ENCODE measurements around the gene FXYD5. TPM values are rescaled to one million over a fixed set of nuclear protein-coding genes. Genes with fewer than 3 reads are reported as not detected.
A peak's percentile ranks its signal among the peaks of the same experiment; 100 is the strongest.

Gene FXYD5
- 10 to 100 TPM; 52.4 to 56.7 (median 56.2) TPM for total RNA-seq

- DNase-seq (ENCODE audit: low spot score in 2 of 2), result peak in 1 of 2 donors; percentile 72
- intact Hi-C loops (cut with DNase I; ENCODE audit: low total_unique reads), result loop anchor here (10.0 kb wide), 1 partner anchor 110 kb away; the partner anchor contains the start of gene USF2
- no peaks in the 10 kb centered on the region for H3K36me3 ChIP-seq
Observed at GRCh38 chr19:35154525-35155406, at the start of gene FXYD5. Gene FXYD5, plus strand, starts transcription at chr19:35154735. Its CDS starts 816 bp downstream, at chr19:35155551.

GRCh38 chr19:35105047-35105410 is 49.5 kb upstream of the FXYD5 start:
- Histone ChIP-seq H3K27me3 (no peaks in the 10 kb centered on the region), H3K36me3 (no peaks in the 10 kb centered on the region), H3K4me1 (peaks cover 2 to 13% of the 10 kb centered on the region in 2 donors), H3K4me3 (no peak overlapping the region), H3K27ac (no peak overlapping the region), H3K9me3 (no peaks in the 10 kb centered on the region)
- no peak for DNase-seq (ENCODE audit: low spot score in 2 of 2)
- intact Hi-C loops (cut with DNase I; ENCODE audit: low total_unique reads), result no loop called here
- TF ChIP-seq POLR2AphosphoS5 (IDR thresholded peaks at IDR 0.05) (no peak), CTCF (IDR thresholded peaks at IDR 0.05) (no peak), POLR2A (IDR thresholded peaks at IDR 0.05) (no peak)

More at GRCh38 chr19:35154525-35155406, at the start of gene FXYD5:
- peak within 1 kb of the TSS; percentile 77 to 85 for H3K27ac ChIP-seq
- H3K4me3 ChIP-seq, result peak within 1 kb of the TSS; percentile 69 to 82 (median 75)
- no peaks in the 10 kb centered on the region for H3K27me3 ChIP-seq
- TF ChIP-seq CTCF (IDR thresholded peaks at IDR 0.05) (peak in 1 of 3 donors; percentile 24), POLR2AphosphoS5 (IDR thresholded peaks at IDR 0.05) (peak in 2 of 3 donors; percentile 11 to 19), POLR2A (IDR thresholded peaks at IDR 0.05) (no peak)
- H3K4me1 ChIP-seq, result no peaks in the 10 kb centered on the region
- H3K9me3 ChIP-seq, result no peaks in the 10 kb centered on the region

DNA sequence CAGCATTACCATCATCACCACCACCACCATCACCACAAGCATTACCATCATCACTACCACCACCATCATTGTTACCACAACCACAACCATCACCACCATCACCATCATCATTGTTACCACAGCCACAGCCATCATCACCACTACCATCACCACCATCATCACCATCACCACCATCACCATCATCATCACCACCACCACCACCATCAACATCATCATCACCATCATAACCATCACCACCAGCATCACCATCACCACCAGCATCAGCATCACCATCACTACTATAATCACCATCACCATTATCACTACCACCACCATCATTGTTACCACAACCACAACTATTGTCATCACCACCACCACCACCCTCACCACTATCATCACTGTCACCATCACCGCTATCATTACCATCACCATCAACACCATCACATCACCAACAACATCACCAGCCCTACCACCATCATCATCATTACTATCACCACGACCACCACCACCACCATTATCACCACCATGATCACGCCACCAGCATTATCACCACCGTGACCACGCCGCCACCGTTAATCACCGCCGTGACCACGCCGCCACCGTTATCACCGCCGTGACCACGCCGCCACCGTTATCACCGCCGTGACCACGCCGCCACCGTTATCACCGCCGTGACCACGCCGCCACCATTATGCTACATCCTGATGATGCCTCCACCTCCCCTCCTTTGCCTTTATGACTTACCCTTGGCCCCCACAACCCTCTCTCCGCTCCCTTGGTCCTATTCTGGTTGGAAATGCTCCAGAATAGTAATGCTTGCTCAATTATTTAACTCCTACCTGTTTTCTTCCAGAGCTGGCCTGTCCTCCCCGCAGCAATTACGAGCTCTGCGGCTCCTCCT is 48.9 kb upstream of the FXYD5 start:
- TF ChIP-seq POLR2A (IDR thresholded peaks at IDR 0.05) (no peak), POLR2AphosphoS5 (IDR thresholded peaks at IDR 0.05) (no peak), CTCF (IDR thresholded peaks at IDR 0.05) (no peak)
- H3K4me3 ChIP-seq, result no peak overlapping the region
- H3K27me3 ChIP-seq, result no peaks in the 10 kb centered on the region
- peak overlapping the region; percentile 84 to 90 for H3K27ac ChIP-seq
- peaks cover 2 to 15% of the 10 kb centered on the region in 2 donors for H3K4me1 ChIP-seq
- H3K9me3 ChIP-seq, result no peaks in the 10 kb centered on the region
- intact Hi-C loops (cut with DNase I; ENCODE audit: low total_unique reads), result no loop called here
- H3K36me3 ChIP-seq, result no peaks in the 10 kb centered on the region
- DNase-seq (ENCODE audit: low spot score in 2 of 2), result no peak

GRCh38 chr19:35106291-35106583 is 48.3 kb upstream of the FXYD5 start:
- no peak overlapping the region for H3K4me3 ChIP-seq
- DNase-seq (ENCODE audit: low spot score in 2 of 2), result no peak
- peaks cover 2 to 18% of the 10 kb centered on the region in 2 donors for H3K4me1 ChIP-seq
- H3K36me3 ChIP-seq, result no peaks in the 10 kb centered on the region
- intact Hi-C loops (cut with DNase I; ENCODE audit: low total_unique reads), result no loop called here
- peak overlapping the region; percentile 84 to 90 for H3K27ac ChIP-seq
- no peak for TF ChIP-seq POLR2AphosphoS5 (IDR thresholded peaks at IDR 0.05)
- no peak for TF ChIP-seq POLR2A (IDR thresholded peaks at IDR 0.05)
- no peak for TF ChIP-seq CTCF (IDR thresholded peaks at IDR 0.05)
- H3K27me3 ChIP-seq, result no peaks in the 10 kb centered on the region
- no peaks in the 10 kb centered on the region for H3K9me3 ChIP-seq
